ENCODE data around the gene TNRC18.
"Not testable (repeated sequence)": the region's sequence is repeated elsewhere in the genome, so short reads cannot be mapped to it uniquely, and the experiment has no call there.

TNRC18 gene

GRCh38 chr7:5360451-5360850 is 63.2 kb downstream of the TNRC18 start:
- no peak for DNase-seq
- TF ChIP-seq, protein P1, sequence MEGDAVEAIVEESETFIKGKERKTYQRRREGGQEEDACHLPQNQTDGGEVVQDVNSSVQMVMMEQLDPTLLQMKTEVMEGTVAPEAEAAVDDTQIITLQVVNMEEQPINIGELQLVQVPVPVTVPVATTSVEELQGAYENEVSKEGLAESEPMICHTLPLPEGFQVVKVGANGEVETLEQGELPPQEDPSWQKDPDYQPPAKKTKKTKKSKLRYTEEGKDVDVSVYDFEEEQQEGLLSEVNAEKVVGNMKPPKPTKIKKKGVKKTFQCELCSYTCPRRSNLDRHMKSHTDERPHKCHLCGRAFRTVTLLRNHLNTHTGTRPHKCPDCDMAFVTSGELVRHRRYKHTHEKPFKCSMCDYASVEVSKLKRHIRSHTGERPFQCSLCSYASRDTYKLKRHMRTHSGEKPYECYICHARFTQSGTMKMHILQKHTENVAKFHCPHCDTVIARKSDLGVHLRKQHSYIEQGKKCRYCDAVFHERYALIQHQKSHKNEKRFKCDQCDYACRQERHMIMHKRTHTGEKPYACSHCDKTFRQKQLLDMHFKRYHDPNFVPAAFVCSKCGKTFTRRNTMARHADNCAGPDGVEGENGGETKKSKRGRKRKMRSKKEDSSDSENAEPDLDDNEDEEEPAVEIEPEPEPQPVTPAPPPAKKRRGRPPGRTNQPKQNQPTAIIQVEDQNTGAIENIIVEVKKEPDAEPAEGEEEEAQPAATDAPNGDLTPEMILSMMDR (IDR thresholded peaks at IDR 0.05): no peak
- Mint-ChIP-seq H3K4me3 (no peak overlapping the region), H3K36me3 (ENCODE audit: low read depth) (peaks cover 60% of the 10 kb centered on the region), H3K27ac (no peak overlapping the region), H3K4me1 (no peaks in the 10 kb centered on the region), H3K27me3 (ENCODE audit: low read depth, poor library complexity) (no peaks in the 10 kb centered on the region), H3K9me3 (no peaks in the 10 kb centered on the region)

DNA sequence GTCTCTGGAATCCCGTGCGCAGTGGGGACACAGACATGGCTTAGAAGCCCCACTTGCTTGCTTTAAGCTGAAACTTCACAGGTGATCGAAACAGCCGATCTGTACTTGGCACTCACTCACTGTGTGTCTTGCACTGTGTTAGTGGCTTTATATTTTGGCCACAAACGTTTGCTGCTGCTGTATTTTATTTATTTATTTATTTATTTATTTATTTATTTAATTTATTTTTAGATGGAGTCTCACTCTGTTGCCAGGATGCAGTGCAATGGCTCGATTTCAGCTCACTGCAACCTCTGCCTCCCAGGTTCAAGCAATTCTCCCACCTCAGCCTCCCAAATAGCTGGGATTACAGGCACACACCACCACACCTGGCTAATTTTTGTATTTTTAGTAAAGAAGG is 63.6 kb downstream of the TNRC18 start:
- H3K27ac Mint-ChIP-seq; DNase-seq; H3K27me3 Mint-ChIP-seq (ENCODE audit: low read depth, poor library complexity); H3K4me3 Mint-ChIP-seq; H3K4me1 Mint-ChIP-seq; H3K9me3 Mint-ChIP-seq: not testable (repeated sequence)
- peaks cover 64% of the 10 kb centered on the region for H3K36me3 Mint-ChIP-seq (ENCODE audit: low read depth)

- TF ChIP-seq, protein P1 (IDR thresholded peaks at IDR 0.05): no peak
- Mint-ChIP-seq H3K4me1 (peaks cover 11% of the 10 kb centered on the region), H3K27me3 (ENCODE audit: low read depth, poor library complexity) (peaks cover 8% of the 10 kb centered on the region), H3K4me3 (no peak overlapping the region), H3K36me3 (ENCODE audit: low read depth) (peaks cover 71% of the 10 kb centered on the region), H3K27ac (peak overlapping the region; percentile 76), H3K9me3 (peaks cover 6% of the 10 kb centered on the region)
- no peak for DNase-seq
These were observed 64.3 kb downstream of the TNRC18 start for GRCh38 chr7:5359344-5359743.

- DNase-seq: no peak
- Mint-ChIP-seq H3K36me3 (ENCODE audit: low read depth) (peaks cover 75% of the 10 kb centered on the region), H3K27me3 (ENCODE audit: low read depth, poor library complexity) (peaks cover 8% of the 10 kb centered on the region), H3K4me3 (no peak overlapping the region), H3K27ac (no peak overlapping the region), H3K4me1 (peaks cover 17% of the 10 kb centered on the region), H3K9me3 (peaks cover 17% of the 10 kb centered on the region)
- TF ChIP-seq, protein P1 (IDR thresholded peaks at IDR 0.05): no peak
These were observed 65.7 kb downstream of the TNRC18 start for GRCh38 chr7:5357951-5358350.

DNA sequence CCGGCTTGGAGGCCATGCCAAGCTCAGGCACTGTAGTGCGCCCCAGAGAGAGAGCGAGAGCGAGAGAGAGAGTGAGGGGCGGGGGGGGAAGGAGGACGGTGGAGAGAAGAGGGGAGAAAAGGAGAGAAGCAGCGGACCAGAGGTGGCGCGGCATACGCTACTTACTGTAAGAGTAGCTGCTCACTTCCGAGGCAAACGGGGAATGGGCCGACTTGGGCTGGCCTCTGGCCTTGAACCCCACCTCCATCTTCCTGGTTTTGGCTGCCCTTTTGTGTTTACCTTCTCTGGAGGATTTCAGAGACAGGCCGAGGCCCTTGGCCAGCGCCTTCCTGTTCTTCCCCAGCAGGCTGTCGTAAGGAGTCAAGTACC is 66.9 kb downstream of the TNRC18 start:
- Mint-ChIP-seq H3K36me3 (ENCODE audit: low read depth) (peaks cover 87% of the 10 kb centered on the region), H3K4me1 (peaks cover 29% of the 10 kb centered on the region), H3K9me3 (peaks cover 22% of the 10 kb centered on the region), H3K27ac (no peak overlapping the region), H3K27me3 (ENCODE audit: low read depth, poor library complexity) (peaks cover 19% of the 10 kb centered on the region), H3K4me3 (no peak overlapping the region)
- TF ChIP-seq, protein P1 (IDR thresholded peaks at IDR 0.05): no peak
- DNase-seq: no peak

GRCh38 chr7:5354460-5355232 is 69.0 kb downstream of the TNRC18 start:
- H3K27ac Mint-ChIP-seq: peak overlapping the region; percentile 27
- peaks cover 88% of the 10 kb centered on the region for H3K36me3 Mint-ChIP-seq (ENCODE audit: low read depth)
- H3K9me3 Mint-ChIP-seq: peaks cover 22% of the 10 kb centered on the region
- TF ChIP-seq, protein P1 (IDR thresholded peaks at IDR 0.05): no peak
- DNase-seq: no peak
- H3K27me3 Mint-ChIP-seq (ENCODE audit: low read depth, poor library complexity): peaks cover 20% of the 10 kb centered on the region
- H3K4me1 Mint-ChIP-seq: peaks cover 50% of the 10 kb centered on the region
- no peak overlapping the region for H3K4me3 Mint-ChIP-seq

Measured in nephron progenitor cell (in vitro differentiated cells).